Fibroblast of lung (primary cell): ENCODE data around the gene IGFBP6.

ENCODE experiments used
- EZH2 ChIP-seq: IDR thresholded peaks from 2 replicates; pipeline ENCODE4 v1.5.1; 2012; ENCODE audit warnings: low read length, control low read depth, mild to moderate bottlenecking; ENCODE audit errors: missing control alignments
- TF ChIP-seq, protein P1 (sequence below), 2 donors: IDR thresholded peaks in 1 of 2; conservative IDR thresholded peaks in 1 of 2; 1 replicate in 1 of 2; 2 replicates in 1 of 2; pipeline ENCODE4 v1.5.1; 2011 to 2012; ENCODE audit warnings: low read length in 2 of 2, control low read depth in 1 of 2, inconsistent platforms in 1 of 2, low read depth in 1 of 2, mild to moderate bottlenecking in 1 of 2

GRCh38 chr12:53127169-53127568 is 29.7 kb downstream of the IGFBP6 start:
- TF ChIP-seq, protein P1, sequence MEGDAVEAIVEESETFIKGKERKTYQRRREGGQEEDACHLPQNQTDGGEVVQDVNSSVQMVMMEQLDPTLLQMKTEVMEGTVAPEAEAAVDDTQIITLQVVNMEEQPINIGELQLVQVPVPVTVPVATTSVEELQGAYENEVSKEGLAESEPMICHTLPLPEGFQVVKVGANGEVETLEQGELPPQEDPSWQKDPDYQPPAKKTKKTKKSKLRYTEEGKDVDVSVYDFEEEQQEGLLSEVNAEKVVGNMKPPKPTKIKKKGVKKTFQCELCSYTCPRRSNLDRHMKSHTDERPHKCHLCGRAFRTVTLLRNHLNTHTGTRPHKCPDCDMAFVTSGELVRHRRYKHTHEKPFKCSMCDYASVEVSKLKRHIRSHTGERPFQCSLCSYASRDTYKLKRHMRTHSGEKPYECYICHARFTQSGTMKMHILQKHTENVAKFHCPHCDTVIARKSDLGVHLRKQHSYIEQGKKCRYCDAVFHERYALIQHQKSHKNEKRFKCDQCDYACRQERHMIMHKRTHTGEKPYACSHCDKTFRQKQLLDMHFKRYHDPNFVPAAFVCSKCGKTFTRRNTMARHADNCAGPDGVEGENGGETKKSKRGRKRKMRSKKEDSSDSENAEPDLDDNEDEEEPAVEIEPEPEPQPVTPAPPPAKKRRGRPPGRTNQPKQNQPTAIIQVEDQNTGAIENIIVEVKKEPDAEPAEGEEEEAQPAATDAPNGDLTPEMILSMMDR (conservative IDR thresholded peaks at IDR 0.05 in 1 of 2, IDR thresholded peaks at IDR 0.05 in 1 of 2; ENCODE audit: low read depth in 1 of 2, low read length in 2 of 2), result no peak
- TF ChIP-seq EZH2, result no peak
